Measurements from ENCODE around the gene SGSM2.

The SGSM2 gene

DNA sequence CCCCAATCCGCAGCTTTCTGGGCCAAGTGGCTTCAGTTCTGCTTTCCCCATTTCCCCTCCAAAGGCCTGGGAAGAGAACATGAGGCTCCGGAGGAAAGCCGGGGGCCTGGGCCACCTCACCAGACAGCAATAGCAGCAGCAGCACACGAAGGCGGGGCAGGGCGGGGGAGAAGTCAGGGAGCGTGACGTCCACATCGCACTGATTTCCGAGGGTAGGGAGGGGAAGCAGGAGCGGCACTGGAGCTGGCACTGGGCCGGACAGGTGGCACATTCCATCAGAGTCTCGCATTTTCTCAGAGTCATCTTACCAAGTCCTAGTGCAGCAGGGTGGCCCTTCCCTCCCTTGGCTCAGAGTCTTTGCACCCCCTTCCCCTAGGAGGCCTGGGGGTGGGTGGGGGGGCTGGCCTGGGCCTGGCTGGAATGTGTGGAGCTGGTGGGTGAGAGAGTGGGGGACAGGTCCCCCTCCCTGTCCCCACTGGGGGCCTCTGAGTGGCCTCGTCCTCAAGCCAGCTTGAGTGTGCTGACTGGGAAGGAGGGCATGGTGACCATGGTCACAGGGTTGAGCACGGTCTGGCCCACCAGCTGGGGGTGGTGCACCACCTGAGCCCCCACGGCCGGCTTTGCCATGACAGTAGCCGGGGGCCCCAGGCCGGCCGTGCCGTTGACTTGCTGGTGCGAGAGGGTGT, 49.2 kb downstream of the SGSM2 start:
- DNase-seq: no peak
- Mint-ChIP-seq H3K27ac (no peak overlapping the region), H3K36me3 (ENCODE audit: low read depth) (peaks cover 10% of the 10 kb centered on the region), H3K4me3 (no peak overlapping the region), H3K9me3 (no peaks in the 10 kb centered on the region), H3K4me1 (peaks cover 79% of the 10 kb centered on the region), H3K27me3 (ENCODE audit: low read depth, poor library complexity) (no peaks in the 10 kb centered on the region)
- TF ChIP-seq, protein P1, sequence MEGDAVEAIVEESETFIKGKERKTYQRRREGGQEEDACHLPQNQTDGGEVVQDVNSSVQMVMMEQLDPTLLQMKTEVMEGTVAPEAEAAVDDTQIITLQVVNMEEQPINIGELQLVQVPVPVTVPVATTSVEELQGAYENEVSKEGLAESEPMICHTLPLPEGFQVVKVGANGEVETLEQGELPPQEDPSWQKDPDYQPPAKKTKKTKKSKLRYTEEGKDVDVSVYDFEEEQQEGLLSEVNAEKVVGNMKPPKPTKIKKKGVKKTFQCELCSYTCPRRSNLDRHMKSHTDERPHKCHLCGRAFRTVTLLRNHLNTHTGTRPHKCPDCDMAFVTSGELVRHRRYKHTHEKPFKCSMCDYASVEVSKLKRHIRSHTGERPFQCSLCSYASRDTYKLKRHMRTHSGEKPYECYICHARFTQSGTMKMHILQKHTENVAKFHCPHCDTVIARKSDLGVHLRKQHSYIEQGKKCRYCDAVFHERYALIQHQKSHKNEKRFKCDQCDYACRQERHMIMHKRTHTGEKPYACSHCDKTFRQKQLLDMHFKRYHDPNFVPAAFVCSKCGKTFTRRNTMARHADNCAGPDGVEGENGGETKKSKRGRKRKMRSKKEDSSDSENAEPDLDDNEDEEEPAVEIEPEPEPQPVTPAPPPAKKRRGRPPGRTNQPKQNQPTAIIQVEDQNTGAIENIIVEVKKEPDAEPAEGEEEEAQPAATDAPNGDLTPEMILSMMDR (IDR thresholded peaks at IDR 0.05): no peak

GRCh38 chr17:2387086-2388019, 50.1 kb downstream of the SGSM2 start:
- H3K4me1 Mint-ChIP-seq: peaks cover 87% of the 10 kb centered on the region
- no peak overlapping the region for H3K27ac Mint-ChIP-seq
- peaks cover 2% of the 10 kb centered on the region for H3K27me3 Mint-ChIP-seq (ENCODE audit: low read depth, poor library complexity)
- no peak overlapping the region for H3K4me3 Mint-ChIP-seq
- TF ChIP-seq, protein P1 (IDR thresholded peaks at IDR 0.05): no peak
- DNase-seq: no peak
- H3K9me3 Mint-ChIP-seq: no peaks in the 10 kb centered on the region
- peaks cover 10% of the 10 kb centered on the region for H3K36me3 Mint-ChIP-seq (ENCODE audit: low read depth)

GRCh38 chr17:2388020-2388682, 50.9 kb downstream of the SGSM2 start:
- TF ChIP-seq, protein P1 (IDR thresholded peaks at IDR 0.05): no peak
- no peak for DNase-seq
- H3K4me1 Mint-ChIP-seq: peaks cover 83% of the 10 kb centered on the region
- peak overlapping the region; percentile 77 for H3K27ac Mint-ChIP-seq
- H3K36me3 Mint-ChIP-seq (ENCODE audit: low read depth): peaks cover 10% of the 10 kb centered on the region
- H3K4me3 Mint-ChIP-seq: peak overlapping the region; percentile 11
- no peaks in the 10 kb centered on the region for H3K9me3 Mint-ChIP-seq
- peaks cover 2% of the 10 kb centered on the region for H3K27me3 Mint-ChIP-seq (ENCODE audit: low read depth, poor library complexity)

DNA sequence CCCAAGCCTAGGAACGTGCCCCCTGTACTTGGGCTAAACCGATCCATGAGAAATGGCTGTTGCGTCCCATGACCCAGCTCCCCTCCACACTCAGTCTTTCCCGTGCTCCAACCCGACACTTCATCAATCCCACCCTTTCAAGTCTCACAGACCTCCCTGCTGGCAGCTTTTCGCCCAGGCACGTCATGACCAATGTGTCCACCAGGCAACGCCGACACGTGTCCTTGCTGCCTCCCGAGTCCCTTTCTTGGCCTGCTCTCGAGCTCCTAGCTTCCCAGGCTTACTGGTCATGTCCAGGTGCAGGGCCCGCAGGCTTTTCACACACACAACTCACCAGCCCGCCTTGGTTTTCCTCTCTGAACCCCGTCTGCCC, 51.4 kb downstream of the SGSM2 start:
- peaks cover 2% of the 10 kb centered on the region for H3K27me3 Mint-ChIP-seq (ENCODE audit: low read depth, poor library complexity)
- no peaks in the 10 kb centered on the region for H3K9me3 Mint-ChIP-seq
- TF ChIP-seq, protein P1 (IDR thresholded peaks at IDR 0.05): no peak
- peak overlapping the region; percentile 11 for H3K4me3 Mint-ChIP-seq
- H3K4me1 Mint-ChIP-seq: peaks cover 78% of the 10 kb centered on the region
- DNase-seq: no peak
- peak overlapping the region; percentile 77 for H3K27ac Mint-ChIP-seq
- H3K36me3 Mint-ChIP-seq (ENCODE audit: low read depth): peaks cover 10% of the 10 kb centered on the region

DNA sequence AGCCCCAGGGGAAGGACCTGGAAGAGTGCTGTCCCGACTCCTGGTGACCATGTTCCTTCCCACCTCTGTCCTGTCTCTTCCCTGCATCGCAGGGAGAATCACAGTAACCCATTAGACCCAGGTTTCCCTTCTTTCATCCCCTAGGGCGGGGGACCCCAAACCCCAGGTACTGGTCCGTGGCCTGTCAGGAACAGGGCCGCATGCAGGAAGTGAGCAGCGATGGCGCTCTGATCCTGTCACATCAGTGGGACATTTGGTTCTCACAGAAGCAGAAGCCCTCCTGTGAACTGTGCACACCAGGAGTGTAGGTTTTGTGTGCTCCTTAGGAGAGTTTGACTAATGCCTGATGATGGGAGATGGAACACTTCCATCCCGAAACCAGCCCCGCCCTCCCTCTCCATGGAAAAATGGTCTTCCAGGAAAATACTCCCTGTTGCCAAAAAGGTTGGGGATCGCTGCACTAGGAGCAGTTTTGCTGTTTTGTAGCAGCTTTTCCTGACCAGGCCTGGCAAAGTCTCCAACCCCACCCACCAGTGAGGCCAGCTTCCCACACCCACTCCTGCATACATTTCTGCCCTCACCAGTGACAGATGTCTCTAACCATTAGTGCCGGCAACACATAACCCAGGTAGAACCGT, 53.0 kb downstream of the SGSM2 start:
- H3K36me3 Mint-ChIP-seq (ENCODE audit: low read depth): peaks cover 10% of the 10 kb centered on the region
- H3K27ac Mint-ChIP-seq: peak overlapping the region; percentile 80
- TF ChIP-seq, protein P1 (IDR thresholded peaks at IDR 0.05): no peak
- peaks cover 74% of the 10 kb centered on the region for H3K4me1 Mint-ChIP-seq
- H3K4me3 Mint-ChIP-seq: peak overlapping the region; percentile 33
- H3K27me3 Mint-ChIP-seq (ENCODE audit: low read depth, poor library complexity): peaks cover 2% of the 10 kb centered on the region
- H3K9me3 Mint-ChIP-seq: no peaks in the 10 kb centered on the region
- no peak for DNase-seq

Measured in nephron progenitor cell (in vitro differentiated cells).